Keratinocyte (primary cell): ENCODE measurements around the gene DDRGK1.

Source experiments
- CTCF ChIP-seq, 3 experiments: IDR thresholded peaks in 1 of 3; conservative IDR thresholded peaks in 1 of 3; optimal IDR thresholded peaks in 1 of 3; 2 replicates in 2 of 3; 3 replicates in 1 of 3; pipeline versions ENCODE3 to v1.5.1; 2011; ENCODE audit warnings: low read length in 3 of 3, mild to moderate bottlenecking in 3 of 3, moderate library complexity in 2 of 3, control low read depth in 1 of 3, inconsistent platforms in 1 of 3; ENCODE audit not compliant: insufficient read depth in 2 of 3; ENCODE audit errors: extremely low read depth in 1 of 3
- EZH2 ChIP-seq: IDR thresholded peaks from one replicate; pipeline ENCODE4 v1.6.1; 2012; ENCODE audit warnings: inconsistent platforms, mild to moderate bottlenecking, low read length, moderate library complexity

GRCh38 chr20:3248993-3249347, 44.5 kb upstream of the DDRGK1 start:
- TF ChIP-seq CTCF (optimal IDR thresholded peaks at IDR 0.05 in 1 of 3, IDR thresholded peaks at IDR 0.05 in 1 of 3, conservative IDR thresholded peaks at IDR 0.05 in 1 of 3; ENCODE audit: extremely low read depth in 1 of 3, insufficient read depth in 2 of 3, low read length in 3 of 3), result no peak
- no peak for TF ChIP-seq EZH2
